Astrocyte of the cerebellum (primary cell): ENCODE data around the gene FBXO24.

Experiments
- DNase-seq: peaks from one replicate; pipeline ENCODE4 v3.0.0-alpha.2; 2011; ENCODE audit warnings: low read depth
- H3K4me3 ChIP-seq: 2 replicates; pipeline ENCODE4 v1.5.1; 2011; ENCODE audit warnings: mild to moderate bottlenecking, low read depth, low read length, moderate library complexity
- CTCF ChIP-seq: IDR thresholded peaks from 2 replicates; pipeline ENCODE4 v1.5.1; 2012; ENCODE audit warnings: low read length, low read depth, moderate library complexity, mild to moderate bottlenecking; ENCODE audit errors: missing control alignments
- in situ Hi-C: cut with HindIII; loops from 2 replicates; pipeline ENCODE4 v1.10.0; 2017; ENCODE audit warnings: low sequenced_read_pairs

The FBXO24 gene

DNA sequence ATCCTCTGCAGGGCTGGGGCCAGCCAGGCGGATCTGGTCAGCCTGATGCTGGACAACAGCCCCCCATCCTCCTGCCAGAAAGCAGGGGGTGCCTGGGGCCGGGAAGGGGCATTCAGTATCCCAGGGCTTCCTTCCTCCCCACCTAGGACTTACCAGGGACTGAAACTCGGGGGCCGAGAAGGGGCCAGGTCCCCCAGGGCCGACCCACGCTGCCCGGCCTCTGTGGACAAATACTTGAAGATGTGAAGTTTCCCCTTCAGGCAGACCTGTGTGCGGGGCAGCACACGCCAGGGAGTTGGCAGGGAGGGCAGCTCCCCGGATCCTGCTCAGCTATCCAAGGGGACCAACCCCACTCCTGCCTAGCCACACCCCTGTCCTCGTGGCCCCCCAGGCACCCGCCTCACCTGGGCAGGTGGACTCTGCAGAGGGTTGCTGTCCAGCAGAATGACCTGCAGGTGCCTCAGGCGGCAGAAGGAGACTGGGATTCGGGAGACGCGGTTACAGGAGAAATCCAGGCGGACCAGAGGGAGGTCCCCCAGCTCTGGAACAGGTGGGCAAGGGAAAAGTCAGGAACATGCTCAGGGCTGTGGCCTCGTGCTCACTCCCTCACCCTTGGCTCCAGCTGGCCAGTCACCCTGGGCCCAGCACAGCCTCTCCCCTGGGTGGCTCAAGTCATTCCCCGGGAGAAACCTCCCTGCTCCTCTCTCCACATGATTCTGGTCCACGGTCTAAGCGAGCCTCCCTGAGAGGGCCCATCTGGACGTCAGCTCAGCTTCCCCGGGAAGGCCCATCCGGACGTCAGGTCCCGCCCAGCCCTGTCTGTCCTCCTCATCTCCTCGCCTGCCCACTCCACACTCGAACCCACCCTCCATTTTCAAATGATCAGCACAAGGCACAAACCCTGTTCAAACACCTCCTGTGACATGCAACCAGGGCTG is 7.6 kb upstream of the FBXO24 start:
- no peak for DNase-seq
- no peak overlapping the region for H3K4me3 ChIP-seq
- in situ Hi-C loops = no loop called here
- no peak for TF ChIP-seq CTCF

DNA sequence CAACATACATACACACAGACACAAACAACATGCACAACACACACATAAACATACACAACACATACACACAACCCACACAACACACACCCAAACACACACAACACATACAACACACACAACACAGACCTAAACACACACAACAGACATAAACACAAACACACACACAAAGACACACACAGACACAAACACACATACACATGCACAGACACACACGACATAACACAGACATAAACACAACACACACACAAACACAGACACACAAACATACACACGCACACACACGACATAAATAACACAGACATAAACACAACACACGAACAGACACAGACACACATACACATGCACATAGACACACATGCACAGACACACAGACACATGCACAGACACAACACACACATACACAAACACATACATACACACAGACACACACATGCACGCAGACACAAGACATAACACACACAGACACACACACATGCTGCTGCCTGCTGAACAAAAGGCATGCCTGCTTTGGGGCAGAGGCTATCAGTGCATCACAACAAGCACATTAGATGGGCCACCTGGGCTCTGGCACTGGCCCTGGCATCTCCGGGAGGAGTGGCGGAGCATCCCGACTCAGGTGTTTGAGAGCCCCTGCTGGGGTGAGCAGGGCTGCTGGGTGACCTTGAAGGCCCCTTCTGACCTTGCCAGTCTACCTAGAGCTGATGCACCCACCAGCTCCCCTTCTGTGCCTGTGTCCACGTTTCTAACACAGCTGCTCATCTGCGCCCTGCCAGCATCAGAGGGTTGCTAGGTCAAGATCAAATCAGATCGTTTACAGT is 5.5 kb upstream of the FBXO24 start:
- DNase-seq = no peak
- no peak for TF ChIP-seq CTCF
- in situ Hi-C loops = no loop called here
- no peak overlapping the region for H3K4me3 ChIP-seq

GRCh38 chr7:100582041-100582579 is 4.0 kb upstream of the FBXO24 start:
- no peak overlapping the region for H3K4me3 ChIP-seq
- in situ Hi-C loops = no loop called here
- no peak for DNase-seq
- TF ChIP-seq CTCF = no peak

GRCh38 chr7:100582650-100583049 is 3.5 kb upstream of the FBXO24 start:
- H3K4me3 ChIP-seq = peak overlapping the region; percentile 9
- no peak for DNase-seq
- in situ Hi-C loops = no loop called here
- TF ChIP-seq CTCF = no peak

DNA sequence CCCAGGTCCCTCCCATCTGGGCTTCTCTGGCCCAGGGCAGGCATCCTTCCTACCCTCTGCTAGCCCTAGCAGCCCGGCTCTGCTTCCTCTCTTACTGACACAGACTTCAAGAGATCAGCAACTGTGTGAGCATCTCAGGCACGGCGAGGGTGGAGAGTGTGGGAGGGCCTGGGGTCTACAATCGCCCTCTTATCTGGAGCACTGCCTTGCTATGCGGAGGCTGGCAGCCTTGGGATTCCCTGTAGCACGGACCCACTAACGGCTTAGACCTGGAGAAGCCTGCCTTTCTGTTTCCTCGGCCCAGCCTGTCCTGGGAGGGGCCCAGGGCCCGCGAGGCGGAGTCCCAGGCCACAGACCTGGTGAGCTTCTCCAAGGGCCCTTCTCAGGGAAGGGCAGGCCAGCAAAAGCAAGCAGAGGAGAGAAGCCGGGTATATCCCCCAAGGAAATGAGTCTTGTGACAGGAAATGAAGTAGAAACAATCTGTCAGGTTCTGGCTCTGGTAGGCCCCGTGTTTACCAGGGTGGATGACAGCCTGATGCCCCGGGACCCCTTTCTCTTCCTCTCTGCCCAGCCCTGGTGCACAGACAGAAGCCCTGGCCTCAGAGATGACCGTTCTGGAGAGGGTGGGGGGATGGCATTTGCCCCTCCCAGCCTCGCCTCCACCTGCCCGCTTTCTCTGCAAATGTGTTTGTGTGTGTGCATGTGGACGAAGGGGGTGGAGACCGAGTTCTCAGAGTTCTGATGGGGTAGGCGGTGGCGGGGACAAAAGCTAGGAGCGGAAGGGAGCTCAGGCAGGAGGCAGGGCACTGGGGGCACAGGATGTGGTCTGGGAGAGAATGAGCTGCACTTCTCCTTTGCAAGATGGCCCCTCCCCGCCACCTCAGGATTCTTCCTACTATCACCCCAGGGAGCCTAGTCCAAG is 2.7 kb upstream of the FBXO24 start:
- H3K4me3 ChIP-seq = peak overlapping the region; percentile 93
- in situ Hi-C loops = no loop called here
- no peak for DNase-seq

More for the DNA sequence above, 2.7 kb upstream of the FBXO24 start:
- no peak for TF ChIP-seq CTCF
